ENCODE results near the gene CDC25B. TPM values are rescaled to one million over a fixed set of nuclear protein-coding genes. Genes with fewer than 3 reads are reported as not detected.
A peak's percentile ranks its signal among the peaks of the same experiment; 100 is the strongest.

The CDC25B gene
- total RNA-seq, 2 donors from 2014 or later = 220 to 223 TPM

- peak within 1 kb of the TSS; percentile 87 for H3K4me3 Mint-ChIP-seq
- ATAC-seq (peak; percentile 88), DNase-seq (peak; percentile 94)
- peak within 1 kb of the TSS; percentile 91 for H3K27ac Mint-ChIP-seq
- no peaks in the 10 kb centered on the region for H3K9me3 ChIP-seq (ENCODE audit: control insufficient read depth, low read length, poor library complexity, severe bottlenecking)
- no peaks in the 10 kb centered on the region for H3K27me3 Mint-ChIP-seq
- H3K36me3 Mint-ChIP-seq (ENCODE audit: low read depth) = no peaks in the 10 kb centered on the region
- peaks cover 17% of the 10 kb centered on the region for H3K4me1 Mint-ChIP-seq
These were observed 28.4 kb upstream of the CDC25B start, which contains the start of gene ADISSP for GRCh38 chr20:3767427-3768341. Gene ADISSP (minus strand): TSS chr20:3767753. CDS start chr20:3760100, 7,653 bp downstream.

DNA sequence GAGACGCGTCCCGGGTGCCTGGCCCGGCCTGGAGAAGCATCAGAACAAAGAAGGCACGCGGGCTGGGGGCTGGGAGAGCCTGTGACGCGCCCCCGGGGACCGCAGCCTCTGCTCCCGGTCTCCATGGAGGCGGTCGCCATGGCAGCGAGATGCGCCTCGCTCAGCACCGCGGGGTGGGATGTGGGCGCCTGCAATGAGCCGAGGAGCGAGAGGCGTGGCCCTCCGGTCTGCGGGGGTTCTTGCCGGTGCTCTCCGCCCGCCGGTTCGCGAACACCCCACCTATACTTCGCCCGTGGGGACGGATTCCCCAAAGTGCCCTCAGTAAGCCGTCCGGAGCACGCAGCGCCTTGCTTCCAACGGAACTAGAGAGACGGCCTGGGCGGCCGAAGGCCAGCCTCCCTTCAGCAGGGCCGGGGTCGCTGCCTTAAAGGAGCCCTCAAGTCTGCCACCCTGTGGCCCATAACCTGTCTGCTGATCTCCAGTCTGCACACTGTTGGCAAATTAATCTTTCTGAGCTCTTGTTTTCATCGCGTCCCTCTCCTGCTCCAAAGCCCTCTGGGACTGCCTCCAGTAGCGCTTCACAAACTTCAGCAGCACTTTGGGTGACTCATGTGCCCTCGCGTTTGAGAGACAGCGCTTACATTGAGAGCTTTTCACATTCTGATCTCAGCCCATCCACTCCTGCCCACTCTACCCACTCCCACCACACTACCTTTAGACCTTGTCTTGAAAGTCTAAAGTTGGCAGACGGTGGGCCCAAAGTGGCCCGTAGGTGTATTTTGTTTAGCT lies 27.6 kb upstream of the CDC25B start:
- no peaks in the 10 kb centered on the region for H3K9me3 ChIP-seq (ENCODE audit: control insufficient read depth, low read length, poor library complexity, severe bottlenecking)
- ATAC-seq (peak; percentile 73), DNase-seq (peak; percentile 81 to 87 (median 83))
- H3K27ac Mint-ChIP-seq = peak overlapping the region; percentile 91
- peak overlapping the region; percentile 87 for H3K4me3 Mint-ChIP-seq
- H3K36me3 Mint-ChIP-seq (ENCODE audit: low read depth) = no peaks in the 10 kb centered on the region
- H3K27me3 Mint-ChIP-seq = no peaks in the 10 kb centered on the region
- peaks cover 17% of the 10 kb centered on the region for H3K4me1 Mint-ChIP-seq

- H3K9me3 ChIP-seq (ENCODE audit: control insufficient read depth, low read length, poor library complexity, severe bottlenecking) = no peaks in the 10 kb centered on the region
- H3K36me3 Mint-ChIP-seq (ENCODE audit: low read depth) = no peaks in the 10 kb centered on the region
- peaks cover 12% of the 10 kb centered on the region for H3K4me1 Mint-ChIP-seq
- DNase-seq = no peak
- H3K27me3 Mint-ChIP-seq = no peaks in the 10 kb centered on the region
- ATAC-seq = no peak
- no peak overlapping the region for H3K27ac Mint-ChIP-seq
- no peak overlapping the region for H3K4me3 Mint-ChIP-seq
These were observed 24.5 kb upstream of the CDC25B start for GRCh38 chr20:3771552-3772058.

GRCh38 chr20:3775457-3776108 lies 20.5 kb upstream of the CDC25B start:
- H3K36me3 Mint-ChIP-seq (ENCODE audit: low read depth) = no peaks in the 10 kb centered on the region
- no peaks in the 10 kb centered on the region for H3K9me3 ChIP-seq (ENCODE audit: control insufficient read depth, low read length, poor library complexity, severe bottlenecking)
- DNase-seq = no peak
- H3K4me1 Mint-ChIP-seq = peaks cover 17% of the 10 kb centered on the region
- no peak overlapping the region for H3K27ac Mint-ChIP-seq
- no peak for ATAC-seq
- no peaks in the 10 kb centered on the region for H3K27me3 Mint-ChIP-seq
- H3K4me3 Mint-ChIP-seq = no peak overlapping the region

- no peak for DNase-seq
- Mint-ChIP-seq H3K36me3 (ENCODE audit: low read depth) (no peaks in the 10 kb centered on the region), H3K4me1 (peaks cover 24% of the 10 kb centered on the region), H3K4me3 (peak overlapping the region; percentile 89), H3K27ac (no peak overlapping the region), H3K27me3 (no peaks in the 10 kb centered on the region)
- no peaks in the 10 kb centered on the region for H3K9me3 ChIP-seq (ENCODE audit: control insufficient read depth, low read length, poor library complexity, severe bottlenecking)
- peak; percentile 62 for ATAC-seq
These were observed 18.8 kb upstream of the CDC25B start for GRCh38 chr20:3777381-3777715.

DNA sequence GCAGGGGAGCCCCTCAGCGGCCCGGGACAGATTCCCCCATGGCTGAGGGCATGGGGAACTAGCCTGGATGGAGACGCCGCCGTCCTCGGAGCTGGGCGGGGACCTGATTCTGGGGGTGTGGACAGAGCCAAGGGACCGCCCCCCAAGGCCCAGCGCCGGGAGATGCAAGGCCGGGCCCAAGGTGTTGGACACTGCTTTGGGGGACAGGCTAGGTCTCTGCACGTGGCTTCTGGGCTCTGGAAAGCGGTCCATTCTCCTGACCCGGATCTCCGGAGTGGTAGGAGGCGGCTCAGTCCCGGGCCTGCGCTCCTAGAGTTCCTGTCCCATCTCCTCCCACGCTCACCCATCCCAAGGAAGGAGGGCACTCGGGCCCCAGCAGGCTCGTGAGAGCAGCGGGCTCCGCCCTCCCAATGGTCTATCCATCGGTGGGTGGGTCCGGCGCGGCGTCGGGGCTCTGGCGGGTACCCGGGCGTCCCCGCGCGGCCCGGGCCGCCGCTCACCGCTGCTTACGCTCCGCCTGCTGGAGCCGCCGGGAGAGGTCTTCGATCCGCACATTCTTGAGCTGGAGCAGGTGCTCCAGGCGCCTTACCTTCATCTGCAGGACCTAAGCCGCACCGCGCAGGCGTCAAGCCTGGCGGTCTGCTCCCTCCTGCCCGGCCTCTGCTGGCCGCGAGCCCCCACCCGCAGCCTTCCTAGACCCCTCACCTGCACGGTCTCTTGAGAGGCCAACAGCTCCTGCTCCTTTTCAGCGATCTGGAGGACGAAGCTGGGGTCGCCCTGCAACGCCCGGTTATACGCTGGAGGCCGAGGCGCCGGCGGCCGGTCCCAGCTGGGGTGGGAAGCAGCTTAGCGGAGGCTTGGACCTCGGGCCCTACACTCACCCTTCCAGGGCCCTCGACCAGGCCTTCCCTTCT lies 18.1 kb upstream of the CDC25B start:
- no peaks in the 10 kb centered on the region for H3K9me3 ChIP-seq (ENCODE audit: control insufficient read depth, low read length, poor library complexity, severe bottlenecking)
- Mint-ChIP-seq H3K27ac (no peak overlapping the region), H3K4me3 (peak overlapping the region; percentile 89), H3K36me3 (ENCODE audit: low read depth) (no peaks in the 10 kb centered on the region), H3K27me3 (no peaks in the 10 kb centered on the region), H3K4me1 (peaks cover 24% of the 10 kb centered on the region)
- peak; percentile 71 for ATAC-seq
- peak in 2 of 3 donors; percentile 36 to 41 for DNase-seq

- H3K4me1 Mint-ChIP-seq = peaks cover 28% of the 10 kb centered on the region
- ATAC-seq (no peak), DNase-seq (no peak)
- H3K36me3 Mint-ChIP-seq (ENCODE audit: low read depth) = no peaks in the 10 kb centered on the region
- no peak overlapping the region for H3K27ac Mint-ChIP-seq
- no peaks in the 10 kb centered on the region for H3K27me3 Mint-ChIP-seq
- peak overlapping the region; percentile 89 for H3K4me3 Mint-ChIP-seq
- H3K9me3 ChIP-seq (ENCODE audit: control insufficient read depth, low read length, poor library complexity, severe bottlenecking) = no peaks in the 10 kb centered on the region
These were observed 17.1 kb upstream of the CDC25B start for GRCh38 chr20:3778976-3779375.

DNA sequence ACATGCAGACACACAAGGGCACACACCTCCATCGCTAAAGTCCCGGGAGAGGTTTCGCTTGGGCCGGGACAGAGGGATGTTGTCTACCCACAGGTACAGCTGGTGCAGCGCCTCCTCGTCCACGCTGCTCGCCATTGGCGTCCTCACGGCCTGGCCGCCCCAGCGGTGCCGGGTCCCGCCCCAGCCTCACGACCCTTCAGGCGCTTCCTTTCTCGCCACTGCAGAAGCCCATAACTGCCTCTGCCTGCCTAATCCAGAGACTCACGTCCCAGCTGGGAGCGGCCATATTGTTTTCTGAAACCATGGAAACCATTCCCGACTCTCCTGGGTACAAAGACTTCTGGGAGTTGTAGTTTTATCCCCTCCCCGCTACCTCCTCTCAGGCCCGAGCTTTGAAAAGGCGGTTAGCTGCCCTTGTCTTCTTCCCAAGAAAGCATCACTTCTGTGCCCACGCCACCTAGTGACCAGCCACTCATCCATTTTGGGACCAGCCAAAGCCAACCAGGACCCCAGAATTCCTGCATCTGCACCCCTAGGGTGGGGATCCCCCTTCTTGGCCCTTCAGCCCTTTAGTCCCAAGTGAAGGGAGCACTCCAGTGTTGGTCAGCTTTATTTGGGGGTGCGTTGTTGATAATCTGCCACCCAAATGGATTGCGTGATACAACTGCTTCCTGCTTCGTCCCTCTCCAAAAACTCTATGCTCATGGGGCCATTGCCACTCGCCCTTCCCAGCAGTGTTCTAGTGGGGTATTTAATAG lies 14.8 kb upstream of the CDC25B start, which contains the start of gene SPEF1:
Gene SPEF1, minus strand, starts transcription at position 296 of the 758 bp plus-strand sequence. Its CDS starts 161 bp downstream, at position 135.
- H3K27ac Mint-ChIP-seq = no peak within 1 kb of the TSS
- no peaks in the 10 kb centered on the region for H3K36me3 Mint-ChIP-seq (ENCODE audit: low read depth)
- peaks cover 38% of the 10 kb centered on the region for H3K4me1 Mint-ChIP-seq

GRCh38 chr20:3782597-3782996 lies 13.5 kb upstream of the CDC25B start:
- Mint-ChIP-seq H3K4me1 (peaks cover 33% of the 10 kb centered on the region), H3K27me3 (no peaks in the 10 kb centered on the region), H3K27ac (no peak overlapping the region), H3K4me3 (no peak overlapping the region), H3K36me3 (ENCODE audit: low read depth) (no peaks in the 10 kb centered on the region)
- ATAC-seq = no peak
- no peaks in the 10 kb centered on the region for H3K9me3 ChIP-seq (ENCODE audit: control insufficient read depth, low read length, poor library complexity, severe bottlenecking)
- DNase-seq = no peak

More for the DNA sequence above, 14.8 kb upstream of the CDC25B start, which contains the start of gene SPEF1:
- no peaks in the 10 kb centered on the region for H3K9me3 ChIP-seq (ENCODE audit: control insufficient read depth, low read length, poor library complexity, severe bottlenecking)
- Mint-ChIP-seq H3K4me3 (peak within 1 kb of the TSS; percentile 76), H3K27me3 (no peaks in the 10 kb centered on the region)
- DNase-seq (no peak), ATAC-seq (peak; percentile 59)

DNA sequence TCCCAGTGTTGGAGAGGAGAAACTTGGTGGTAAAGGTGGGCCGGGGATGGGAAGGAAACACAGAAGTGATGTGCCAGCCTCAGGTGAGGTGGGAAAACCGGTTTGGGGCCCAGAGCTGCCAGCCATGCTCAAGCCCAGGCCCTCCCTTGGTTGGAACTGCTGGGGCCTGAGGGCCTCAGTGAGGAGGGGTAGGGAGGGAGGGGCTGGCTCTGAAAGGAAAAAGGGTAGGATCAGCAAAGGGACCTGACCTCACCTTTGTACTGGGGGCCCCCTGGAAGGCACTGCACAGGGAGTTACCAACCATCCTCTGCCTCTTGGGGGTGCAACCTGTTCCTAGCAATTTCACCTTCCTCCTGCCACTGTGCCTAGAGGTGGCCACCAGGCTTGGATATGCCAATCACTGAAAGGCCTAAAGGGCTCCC lies 13.0 kb upstream of the CDC25B start:
- peaks cover 32% of the 10 kb centered on the region for H3K4me1 Mint-ChIP-seq
- DNase-seq = no peak

DNA sequence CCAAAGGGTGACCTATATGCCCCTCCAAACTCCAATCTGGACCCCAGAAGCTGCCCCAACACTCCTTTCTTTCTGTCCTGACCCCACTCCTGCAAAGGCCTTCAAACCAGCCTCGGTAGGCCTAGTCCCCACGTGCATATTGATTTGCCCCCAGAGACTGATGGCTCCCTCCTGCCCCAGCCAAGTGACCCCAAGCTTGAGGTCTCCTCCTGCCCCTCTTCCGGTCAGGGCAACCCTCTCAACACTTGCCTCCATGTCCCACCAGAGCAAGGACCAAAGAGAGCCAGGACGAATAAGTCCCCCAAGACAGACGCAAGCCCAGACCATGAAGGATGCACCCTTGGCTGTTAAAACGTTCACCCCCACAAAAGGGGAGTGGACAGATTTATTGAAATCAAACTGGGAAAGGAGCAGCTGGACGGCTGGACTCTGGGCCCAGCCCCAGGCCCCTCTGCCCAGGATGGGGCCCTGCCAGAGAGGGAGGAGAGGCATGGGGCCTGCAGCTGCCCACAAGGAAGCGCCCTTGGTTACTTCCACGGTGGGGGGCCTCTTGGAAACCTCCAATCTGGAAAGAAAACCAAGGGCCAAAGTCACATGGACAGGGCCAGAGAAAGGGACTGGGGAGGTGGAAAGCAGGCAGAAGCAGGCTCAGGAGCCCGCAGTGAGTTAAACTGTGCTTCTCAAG lies 12.5 kb upstream of the CDC25B start:
- DNase-seq (no peak), ATAC-seq (no peak)
- no peaks in the 10 kb centered on the region for H3K36me3 Mint-ChIP-seq (ENCODE audit: low read depth)
- no peak overlapping the region for H3K27ac Mint-ChIP-seq
- peaks cover 33% of the 10 kb centered on the region for H3K4me1 Mint-ChIP-seq
- peak overlapping the region; percentile 15 for H3K4me3 Mint-ChIP-seq
- H3K9me3 ChIP-seq (ENCODE audit: control insufficient read depth, low read length, poor library complexity, severe bottlenecking) = no peaks in the 10 kb centered on the region
- no peaks in the 10 kb centered on the region for H3K27me3 Mint-ChIP-seq

More for the DNA sequence above, 13.0 kb upstream of the CDC25B start:
- no peak overlapping the region for H3K27ac Mint-ChIP-seq
- H3K36me3 Mint-ChIP-seq (ENCODE audit: low read depth) = no peaks in the 10 kb centered on the region
- no peak overlapping the region for H3K4me3 Mint-ChIP-seq
- no peak for ATAC-seq
- no peaks in the 10 kb centered on the region for H3K27me3 Mint-ChIP-seq
- H3K9me3 ChIP-seq (ENCODE audit: control insufficient read depth, low read length, poor library complexity, severe bottlenecking) = no peaks in the 10 kb centered on the region

Data from T-helper 17 cell (primary cell).